ENCODE measurements around the gene EREG.

The EREG gene

GRCh38 chr4:74366367-74366911 is 1.5 kb downstream of the EREG start:
- DNase-seq (ENCODE audit: extremely low read depth, low read depth), result no peak
- no peak for TF ChIP-seq CTCF (IDR thresholded peaks at IDR 0.05; ENCODE audit: low read depth, low read length)

- no peak for DNase-seq (ENCODE audit: extremely low read depth, low read depth)
- no peak for TF ChIP-seq CTCF (IDR thresholded peaks at IDR 0.05; ENCODE audit: low read depth, low read length)
These were observed 2.8 kb downstream of the EREG start for GRCh38 chr4:74367656-74368290.

DNA sequence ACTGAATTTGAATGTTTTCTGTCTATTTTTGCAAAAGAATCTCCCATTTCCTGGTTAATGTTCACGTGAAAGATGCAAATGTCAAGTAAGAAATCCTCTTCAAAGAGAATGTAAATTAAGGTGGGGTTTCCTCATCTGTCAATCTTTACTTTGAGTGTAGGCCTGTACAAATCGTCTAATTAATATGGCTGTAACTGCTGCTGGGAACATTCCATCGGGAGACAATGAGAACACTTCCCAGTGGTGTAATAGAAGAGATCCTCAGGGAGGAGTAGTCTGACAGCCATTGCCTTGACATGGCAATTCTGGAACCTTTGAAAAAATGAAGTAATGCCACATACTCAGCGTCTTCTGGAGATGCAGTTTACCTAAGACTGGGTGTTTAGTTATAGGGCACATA is 3.7 kb downstream of the EREG start:
- no peak for TF ChIP-seq CTCF (IDR thresholded peaks at IDR 0.05; ENCODE audit: low read depth, low read length)
- no peak for DNase-seq (ENCODE audit: extremely low read depth, low read depth)

GRCh38 chr4:74369855-74370254 is 4.9 kb downstream of the EREG start:
- TF ChIP-seq CTCF (IDR thresholded peaks at IDR 0.05; ENCODE audit: low read depth, low read length), result no peak
- DNase-seq (ENCODE audit: extremely low read depth, low read depth), result no peak

- no peak for DNase-seq (ENCODE audit: extremely low read depth, low read depth)
- peak; percentile 81 for TF ChIP-seq CTCF (IDR thresholded peaks at IDR 0.05; ENCODE audit: low read depth, low read length)
These were observed 6.0 kb downstream of the EREG start for GRCh38 chr4:74370912-74371311.

DNA sequence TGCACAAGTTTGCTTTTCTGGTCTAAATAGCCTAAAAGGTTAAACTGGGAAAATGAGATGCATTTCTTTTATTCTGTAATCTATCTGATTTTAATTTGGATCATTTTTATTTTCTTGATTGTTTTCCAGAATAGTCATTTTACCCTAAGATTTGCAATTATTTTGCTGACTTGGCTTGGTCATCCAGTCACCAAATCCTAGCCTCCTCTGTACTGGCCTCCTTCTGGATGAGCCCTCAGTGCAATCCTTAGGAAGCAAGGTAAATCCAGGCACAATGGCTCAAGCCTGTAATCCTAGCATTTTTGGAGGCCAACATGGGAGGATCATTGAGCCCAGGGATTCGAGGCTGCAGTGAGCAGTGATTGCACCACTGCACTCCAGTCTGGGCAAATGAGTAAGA is 9.2 kb downstream of the EREG start:
- TF ChIP-seq CTCF (IDR thresholded peaks at IDR 0.05; ENCODE audit: low read depth, low read length), result no peak
- DNase-seq (ENCODE audit: extremely low read depth, low read depth), result no peak

DNA sequence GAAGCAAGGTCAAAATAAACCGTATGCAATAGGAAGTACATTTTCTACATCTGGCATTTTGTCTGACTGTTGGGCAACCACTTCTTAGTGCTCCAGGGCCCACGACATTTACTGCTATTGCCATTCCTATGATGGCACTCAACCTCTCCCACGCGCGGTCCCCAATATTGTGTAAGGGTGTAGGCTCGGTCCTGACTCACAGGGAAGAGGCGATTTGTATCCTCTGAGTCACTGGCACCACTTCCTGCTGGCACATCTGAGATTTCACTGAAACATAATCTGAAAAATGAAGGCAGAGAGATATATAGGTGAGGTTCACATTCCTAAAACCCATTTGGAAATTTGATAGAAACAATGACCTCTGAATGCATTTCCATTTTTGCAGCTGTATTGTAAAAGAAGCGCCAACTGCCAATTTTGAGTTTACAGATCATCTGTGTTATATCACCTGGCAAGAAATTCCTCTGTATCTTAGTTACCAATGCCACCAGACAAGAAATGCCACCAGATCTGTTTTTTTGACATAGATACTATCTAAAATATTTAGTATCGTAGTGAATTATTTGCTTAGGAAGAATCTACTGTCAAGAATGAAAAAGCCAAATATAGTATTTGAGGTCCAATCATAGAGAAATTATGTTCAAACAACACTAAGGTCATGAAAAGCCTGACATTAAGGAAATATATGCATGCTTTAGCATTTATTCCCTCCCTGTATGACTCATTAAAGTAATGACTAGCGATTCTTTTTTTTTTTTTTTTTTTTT is 9.8 kb downstream of the EREG start:
- TF ChIP-seq CTCF (IDR thresholded peaks at IDR 0.05; ENCODE audit: low read depth, low read length), result no peak
- peak; percentile 37 for DNase-seq (ENCODE audit: extremely low read depth, low read depth)
